Measurements from ENCODE around the gene ARHGEF38. TPM values are rescaled to one million over a fixed set of nuclear protein-coding genes. Genes with fewer than 3 reads are reported as not detected.
"Not testable (repeated sequence)": the region's sequence is repeated elsewhere in the genome, so short reads cannot be mapped to it uniquely, and the experiment has no call there.

ARHGEF38 gene
- total RNA-seq, 1 donor from 2014 or later = not detected

GRCh38 chr4:105714071-105714521, 161.7 kb downstream of the ARHGEF38 start:
- no peak for TF ChIP-seq CTCF (IDR thresholded peaks at IDR 0.05)
- no peak for DNase-seq (ENCODE audit: low spot score)
- Mint-ChIP-seq H3K36me3 (ENCODE audit: low read depth) (no peaks in the 10 kb centered on the region), H3K27ac (ENCODE audit: unreplicated experiment) (peak overlapping the region; percentile 45), H3K4me1 (ENCODE audit: low read depth) (peaks cover 23% of the 10 kb centered on the region), H3K9me3 (ENCODE audit: low read depth) (no peaks in the 10 kb centered on the region), H3K27me3 (ENCODE audit: low read depth) (no peaks in the 10 kb centered on the region), H3K4me3 (ENCODE audit: unreplicated experiment) (peak overlapping the region; percentile 53)

DNA sequence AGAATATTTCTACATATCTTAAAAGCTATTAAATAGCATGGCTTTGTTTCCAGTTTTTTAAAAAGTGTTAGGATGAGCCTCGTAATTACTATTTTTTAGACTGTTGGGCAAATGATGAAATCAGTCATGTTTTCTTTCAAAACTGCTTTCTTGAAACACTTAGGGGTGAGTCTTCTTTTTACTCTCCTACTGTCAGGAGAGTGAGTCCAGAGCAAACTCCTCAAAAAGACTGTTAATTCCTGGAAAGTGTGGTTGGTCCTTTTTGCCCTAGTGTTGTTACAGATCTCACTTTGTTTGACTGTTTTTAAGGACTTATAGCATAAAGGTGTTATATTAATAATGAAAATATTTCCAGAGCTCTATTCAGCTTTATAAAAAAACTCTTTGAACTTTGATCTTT, 162.5 kb downstream of the ARHGEF38 start:
- Mint-ChIP-seq H3K4me3 (ENCODE audit: unreplicated experiment) (no peak overlapping the region), H3K4me1 (ENCODE audit: low read depth) (peaks cover 15% of the 10 kb centered on the region), H3K27ac (ENCODE audit: unreplicated experiment) (no peak overlapping the region), H3K36me3 (ENCODE audit: low read depth) (peaks cover under 1% of the 10 kb centered on the region), H3K27me3 (ENCODE audit: low read depth) (no peaks in the 10 kb centered on the region), H3K9me3 (ENCODE audit: low read depth) (no peaks in the 10 kb centered on the region)
- DNase-seq (ENCODE audit: low spot score) = no peak
- no peak for TF ChIP-seq CTCF (IDR thresholded peaks at IDR 0.05)

GRCh38 chr4:105715692-105716278, 163.4 kb downstream of the ARHGEF38 start:
- peaks cover 15% of the 10 kb centered on the region for H3K4me1 Mint-ChIP-seq (ENCODE audit: low read depth)
- H3K27ac Mint-ChIP-seq (ENCODE audit: unreplicated experiment) = no peak overlapping the region
- DNase-seq (ENCODE audit: low spot score) = no peak
- TF ChIP-seq CTCF (IDR thresholded peaks at IDR 0.05) = peak; percentile 88
- H3K27me3 Mint-ChIP-seq (ENCODE audit: low read depth) = no peaks in the 10 kb centered on the region
- no peaks in the 10 kb centered on the region for H3K9me3 Mint-ChIP-seq (ENCODE audit: low read depth)
- H3K4me3 Mint-ChIP-seq (ENCODE audit: unreplicated experiment) = no peak overlapping the region
- H3K36me3 Mint-ChIP-seq (ENCODE audit: low read depth) = peaks cover 4% of the 10 kb centered on the region

GRCh38 chr4:105719204-105719603, 166.8 kb downstream of the ARHGEF38 start:
- DNase-seq (ENCODE audit: low spot score) = no peak
- peaks cover 5% of the 10 kb centered on the region for H3K4me1 Mint-ChIP-seq (ENCODE audit: low read depth)
- H3K27me3 Mint-ChIP-seq (ENCODE audit: low read depth) = no peaks in the 10 kb centered on the region
- H3K36me3 Mint-ChIP-seq (ENCODE audit: low read depth) = peaks cover 4% of the 10 kb centered on the region
- TF ChIP-seq CTCF (IDR thresholded peaks at IDR 0.05) = no peak
- H3K4me3 Mint-ChIP-seq (ENCODE audit: unreplicated experiment) = no peak overlapping the region
- H3K27ac Mint-ChIP-seq (ENCODE audit: unreplicated experiment) = no peak overlapping the region
- H3K9me3 Mint-ChIP-seq (ENCODE audit: low read depth) = no peaks in the 10 kb centered on the region

DNA sequence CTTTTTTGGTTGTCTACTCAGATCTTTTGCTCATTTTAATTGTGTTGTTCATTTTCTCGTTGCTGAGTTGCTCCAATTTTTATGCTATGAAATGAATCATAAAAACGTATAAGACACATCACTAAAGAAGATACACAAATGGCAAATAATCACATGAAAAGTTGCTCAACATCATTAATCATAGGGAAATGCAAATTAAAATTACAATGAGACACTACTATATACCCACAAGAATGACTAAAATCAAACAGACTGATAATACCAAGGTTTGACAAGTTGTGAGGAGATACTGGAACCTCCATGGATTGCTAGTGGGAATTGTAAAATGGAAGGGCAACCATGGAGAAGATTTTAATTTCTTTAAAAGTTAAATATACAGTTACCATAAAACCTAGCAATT, 173.2 kb downstream of the ARHGEF38 start:
- Mint-ChIP-seq H3K9me3 (ENCODE audit: low read depth) (peaks cover 9% of the 10 kb centered on the region), H3K27me3 (ENCODE audit: low read depth) (no peaks in the 10 kb centered on the region), H3K27ac (ENCODE audit: unreplicated experiment) (no peak overlapping the region), H3K4me1 (ENCODE audit: low read depth) (no peaks in the 10 kb centered on the region), H3K4me3 (ENCODE audit: unreplicated experiment) (no peak overlapping the region), H3K36me3 (ENCODE audit: low read depth) (peaks cover 13% of the 10 kb centered on the region)
- no peak for DNase-seq (ENCODE audit: low spot score)
- TF ChIP-seq CTCF (IDR thresholded peaks at IDR 0.05) = no peak

GRCh38 chr4:105729895-105730294, 177.5 kb downstream of the ARHGEF38 start:
- not testable (repeated sequence) for H3K4me3 Mint-ChIP-seq (ENCODE audit: unreplicated experiment); H3K4me1 Mint-ChIP-seq (ENCODE audit: low read depth); H3K27me3 Mint-ChIP-seq (ENCODE audit: low read depth); H3K27ac Mint-ChIP-seq (ENCODE audit: unreplicated experiment); DNase-seq (ENCODE audit: low spot score)
- Mint-ChIP-seq H3K36me3 (ENCODE audit: low read depth) (peaks cover 42% of the 10 kb centered on the region), H3K9me3 (ENCODE audit: low read depth) (peaks cover 33% of the 10 kb centered on the region)

Measured in chondrocyte (in vitro differentiated cells).